ENCODE measurements around the gene RTF2.
A peak's percentile ranks its signal among the peaks of the same experiment; 100 is the strongest.

Gene RTF2, protein sequence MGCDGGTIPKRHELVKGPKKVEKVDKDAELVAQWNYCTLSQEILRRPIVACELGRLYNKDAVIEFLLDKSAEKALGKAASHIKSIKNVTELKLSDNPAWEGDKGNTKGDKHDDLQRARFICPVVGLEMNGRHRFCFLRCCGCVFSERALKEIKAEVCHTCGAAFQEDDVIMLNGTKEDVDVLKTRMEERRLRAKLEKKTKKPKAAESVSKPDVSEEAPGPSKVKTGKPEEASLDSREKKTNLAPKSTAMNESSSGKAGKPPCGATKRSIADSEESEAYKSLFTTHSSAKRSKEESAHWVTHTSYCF

DNA sequence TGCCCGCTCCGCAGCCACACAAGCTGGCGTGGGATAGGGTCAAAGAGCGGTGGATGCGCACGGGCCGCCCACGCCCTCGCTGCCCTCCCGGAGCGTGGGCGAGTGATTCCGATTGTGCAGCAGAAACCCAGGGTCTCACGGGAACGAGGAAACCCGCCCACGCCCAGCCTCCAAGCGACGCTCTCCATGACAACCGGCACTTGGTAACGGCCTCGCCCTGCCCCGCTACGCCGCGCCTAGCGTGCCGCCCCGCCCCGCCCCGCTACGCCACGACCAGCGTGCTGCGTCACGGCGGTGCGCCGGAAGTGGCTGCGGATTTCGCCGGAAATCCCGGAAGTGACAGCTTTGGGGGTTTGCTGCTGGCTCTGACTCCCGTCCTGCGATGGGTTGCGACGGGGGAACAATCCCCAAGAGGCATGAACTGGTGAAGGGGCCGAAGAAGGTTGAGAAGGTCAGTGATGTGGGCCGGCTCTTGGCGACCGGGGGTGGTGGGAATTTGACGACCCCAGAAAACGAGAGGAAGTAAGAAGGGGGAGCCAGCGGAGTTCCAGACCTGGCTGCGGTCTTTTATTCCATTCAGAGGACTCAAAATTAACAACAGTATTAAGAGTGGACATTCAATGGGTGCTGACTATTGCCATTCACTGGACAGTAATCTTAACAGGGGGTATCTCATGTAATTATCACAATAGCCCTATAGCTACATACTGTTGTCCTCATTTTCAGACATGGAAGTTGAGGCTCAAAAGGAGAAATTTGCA is at the start of gene RTF2:
TSS of gene RTF2 (plus strand) at position 312 of the 761 bp plus-strand sequence. CDS start at position 383, 71 bp downstream.
- DNase-seq, result peak; percentile 76

DNA sequence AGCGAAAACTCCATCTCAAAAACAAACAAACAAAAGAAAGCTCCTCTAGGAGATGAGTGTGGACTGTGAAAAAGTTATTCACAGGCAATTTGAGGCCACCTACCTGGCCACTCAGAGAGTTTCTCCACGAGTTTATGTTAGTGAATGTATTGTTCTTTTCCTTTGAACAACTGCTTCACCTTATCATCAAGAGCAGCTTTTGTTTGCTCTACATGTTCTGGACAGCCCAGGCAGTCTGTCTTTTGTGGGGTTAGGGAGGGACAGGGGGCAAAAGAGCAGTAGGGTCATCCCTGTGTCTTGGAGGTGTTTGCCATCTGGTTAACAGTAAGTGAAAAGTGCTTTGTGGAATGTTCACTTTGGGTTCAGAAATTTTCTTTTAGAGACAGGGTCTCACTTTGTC is 48.4 kb upstream of the RTF2 start:
- no peak for DNase-seq

DNA sequence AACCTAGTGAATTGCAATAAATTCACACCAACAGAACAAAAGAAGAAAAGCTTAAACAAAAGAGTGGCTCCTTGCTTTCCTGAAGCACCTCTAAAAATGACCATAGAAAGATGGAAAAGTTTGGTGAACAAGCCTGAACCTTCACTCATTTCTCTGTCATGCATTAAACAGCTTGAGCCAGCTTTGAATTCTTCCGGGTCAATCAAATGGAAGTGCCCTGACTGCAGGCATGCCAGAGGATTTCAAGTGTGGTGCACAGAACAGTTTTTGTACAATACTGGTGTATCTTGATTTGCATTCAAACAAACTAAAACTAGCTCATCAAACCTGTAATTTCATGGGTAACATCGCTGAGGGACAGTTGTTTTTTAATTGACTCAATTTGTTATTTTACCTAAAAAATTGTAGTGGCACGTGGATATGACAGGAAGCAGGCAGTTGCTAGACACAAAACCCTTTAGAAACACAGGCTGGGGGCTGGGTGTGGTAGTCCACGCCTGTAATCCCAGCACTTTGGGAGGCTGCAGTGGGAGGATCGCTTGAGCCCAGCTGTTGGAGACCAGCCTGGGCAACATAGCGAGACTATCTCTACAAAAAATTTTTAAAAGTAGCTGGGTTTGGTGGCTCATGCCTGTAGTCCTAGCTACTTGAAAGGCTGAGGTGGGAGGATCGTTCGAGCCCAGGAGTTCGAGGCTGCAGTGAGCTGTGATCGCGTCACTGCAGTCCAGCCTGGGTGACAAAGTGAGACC is 47.3 kb upstream of the RTF2 start:
- no peak for DNase-seq

DNA sequence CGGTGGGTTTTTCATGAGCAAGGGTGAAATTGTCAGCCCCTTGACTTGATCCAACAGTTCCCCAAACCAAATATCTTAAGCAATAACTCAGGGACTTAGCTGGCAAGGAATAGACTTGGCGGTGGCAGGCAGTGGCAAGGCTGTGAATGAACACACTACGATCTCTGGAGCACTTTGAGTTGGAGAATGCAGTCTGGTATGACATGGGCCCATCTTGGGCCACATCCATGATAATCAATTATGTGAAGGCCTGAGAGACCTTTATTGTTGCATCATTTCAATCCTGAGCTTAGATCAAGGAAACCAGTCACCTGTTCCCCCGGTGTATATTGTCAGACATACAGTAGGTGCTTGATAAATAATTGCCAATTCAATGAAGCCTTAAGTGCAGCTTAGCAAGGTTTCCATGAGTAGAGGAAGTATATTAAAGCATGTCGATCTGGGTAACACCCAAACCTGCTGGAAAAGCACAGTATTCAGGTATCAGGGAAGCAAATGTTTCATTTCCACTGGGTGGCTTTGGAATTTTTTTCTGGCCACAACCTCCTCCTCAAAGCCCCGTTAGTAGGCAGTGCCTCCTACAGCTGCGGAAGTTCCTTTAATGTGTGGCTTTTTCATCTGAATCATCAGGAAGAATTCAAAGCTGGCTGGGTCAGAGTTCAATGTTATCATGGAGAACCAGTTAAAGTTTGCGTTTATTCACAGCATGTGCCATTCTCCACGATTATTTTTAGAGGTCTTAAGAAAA is 46.2 kb upstream of the RTF2 start:
- no peak for DNase-seq

DNA sequence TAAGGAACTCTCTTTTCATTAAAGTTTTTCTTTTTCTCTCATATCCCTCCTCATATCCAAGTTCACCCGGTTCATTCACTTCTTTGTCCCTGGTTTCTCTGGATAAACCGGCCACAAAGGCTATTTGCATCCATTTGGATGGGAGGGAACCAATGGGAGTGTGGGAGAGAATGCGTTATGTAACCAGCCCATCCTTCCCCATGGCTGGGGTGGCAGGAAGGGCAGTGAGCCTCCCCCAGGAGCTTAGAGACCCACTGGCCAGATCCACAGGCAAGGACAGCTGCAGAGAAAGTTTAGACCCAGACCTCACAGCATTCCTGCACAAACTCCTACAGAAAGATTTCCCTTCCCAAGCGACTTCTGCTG is 45.6 kb upstream of the RTF2 start:
- DNase-seq, result no peak

DNA sequence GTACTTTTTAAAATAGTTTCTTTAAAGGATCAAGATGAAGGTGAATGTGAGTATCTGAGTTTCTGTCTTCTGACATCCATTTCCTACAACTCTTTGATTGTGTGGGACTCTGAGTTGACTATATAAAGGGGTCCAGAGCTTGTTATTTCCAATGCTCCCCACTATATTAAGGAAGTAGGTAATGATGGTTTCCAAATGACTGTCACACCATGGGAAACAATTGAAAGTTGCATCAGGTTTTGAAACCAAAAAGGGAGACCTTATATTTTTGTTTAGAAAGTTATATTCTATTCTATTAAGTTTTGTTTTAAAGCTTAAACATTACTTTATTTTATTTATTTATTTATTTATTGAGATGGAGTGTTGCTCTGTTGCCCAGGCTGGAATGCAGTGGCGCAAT is 45.2 kb upstream of the RTF2 start:
- DNase-seq, result no peak

DNA sequence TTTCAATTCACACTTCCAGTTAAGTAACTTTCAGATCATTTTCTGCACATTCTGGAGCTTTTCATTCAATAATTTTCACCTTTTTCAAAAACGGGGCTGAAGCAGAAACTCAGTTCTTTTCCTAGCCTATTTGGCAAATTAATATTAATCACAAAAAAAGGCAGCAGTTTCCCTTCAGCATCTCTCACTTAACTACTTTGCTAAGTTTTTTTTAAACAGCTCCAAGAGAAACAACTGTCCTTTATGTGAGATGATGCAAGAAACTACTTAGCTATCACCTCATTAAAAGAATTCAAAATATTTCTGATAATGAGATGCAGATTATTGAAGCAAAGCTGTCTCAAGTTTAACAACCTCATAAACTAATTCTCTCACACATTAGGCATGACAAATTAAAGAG is 44.5 kb upstream of the RTF2 start:
- no peak for DNase-seq

DNA sequence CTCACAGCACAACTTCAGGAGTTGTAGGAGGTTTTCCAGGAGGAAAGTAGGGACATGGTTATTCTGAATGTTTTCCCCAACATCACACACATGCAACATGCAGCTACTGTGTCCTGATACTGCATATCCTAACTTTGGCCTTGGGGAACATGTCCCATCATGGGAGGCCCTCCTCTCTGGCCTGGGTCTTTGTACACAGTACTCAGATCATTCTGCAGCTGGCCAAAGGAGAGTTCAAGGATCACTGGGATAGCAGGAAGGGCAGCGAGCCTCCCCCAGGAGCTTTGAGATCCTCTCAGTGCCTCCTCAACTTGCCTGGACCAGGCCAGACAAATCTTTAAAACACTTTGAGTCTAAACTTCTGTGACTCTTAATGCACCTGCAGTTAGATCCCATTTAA is 43.5 kb upstream of the RTF2 start:
- DNase-seq, result no peak

DNA sequence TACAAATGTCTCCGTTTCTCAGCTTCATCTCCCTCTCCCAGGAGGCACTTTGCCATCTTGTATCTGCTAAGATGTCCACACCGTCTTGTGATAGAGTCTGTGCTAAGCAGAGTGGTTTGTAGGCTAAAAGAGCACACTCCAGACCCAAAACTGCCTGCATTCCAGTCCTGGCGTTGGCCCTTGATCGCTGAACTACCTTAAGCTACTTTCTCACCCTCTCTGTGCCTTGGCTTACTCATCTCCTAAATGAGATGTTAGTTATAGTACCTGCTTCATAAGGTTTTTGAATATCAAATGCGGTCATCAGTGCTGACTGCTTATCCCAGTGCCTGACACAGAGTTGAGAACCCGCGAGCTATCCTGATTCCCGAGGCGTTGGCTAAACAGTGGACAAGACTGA is 42.4 kb upstream of the RTF2 start:
- DNase-seq, result no peak

DNA sequence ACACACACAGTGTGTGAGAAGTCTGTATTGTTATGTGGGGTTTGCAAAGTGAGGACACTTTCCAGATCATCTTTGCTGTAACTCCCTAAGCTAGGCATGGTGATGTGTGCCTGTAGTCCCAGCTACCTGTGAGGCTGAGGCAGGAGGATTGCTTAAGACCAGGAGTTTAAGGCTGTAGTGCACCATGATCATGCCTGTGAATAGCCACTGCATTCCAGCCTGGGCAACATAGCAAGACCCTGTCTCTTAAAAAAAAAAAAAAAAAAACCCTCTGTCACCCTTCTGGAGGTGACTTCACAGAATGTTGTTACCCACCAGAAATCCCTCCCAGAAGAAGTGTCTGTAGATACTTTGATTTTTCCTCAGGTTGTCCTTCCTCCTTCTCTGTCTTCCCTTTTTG is 41.5 kb upstream of the RTF2 start:
- DNase-seq, result no peak

DNA sequence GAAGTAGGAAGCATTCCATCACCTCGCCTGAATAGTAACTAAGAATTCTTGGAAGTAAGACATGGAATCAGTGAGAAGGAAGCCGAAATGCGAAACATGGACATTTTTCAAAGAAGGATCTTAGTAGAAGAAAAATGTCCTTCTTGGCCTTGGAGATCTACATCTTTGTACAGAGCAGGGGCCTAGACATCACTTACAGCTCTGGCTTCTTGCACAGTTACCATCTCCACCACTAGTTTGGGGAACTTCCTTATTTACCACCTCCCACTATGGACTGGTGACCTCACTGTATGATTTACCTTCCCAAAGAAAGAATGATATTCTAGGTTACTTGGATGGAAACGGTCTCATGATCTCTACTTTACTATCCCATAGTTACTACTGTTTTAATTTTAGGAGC is 40.6 kb upstream of the RTF2 start:
- no peak for DNase-seq

DNA sequence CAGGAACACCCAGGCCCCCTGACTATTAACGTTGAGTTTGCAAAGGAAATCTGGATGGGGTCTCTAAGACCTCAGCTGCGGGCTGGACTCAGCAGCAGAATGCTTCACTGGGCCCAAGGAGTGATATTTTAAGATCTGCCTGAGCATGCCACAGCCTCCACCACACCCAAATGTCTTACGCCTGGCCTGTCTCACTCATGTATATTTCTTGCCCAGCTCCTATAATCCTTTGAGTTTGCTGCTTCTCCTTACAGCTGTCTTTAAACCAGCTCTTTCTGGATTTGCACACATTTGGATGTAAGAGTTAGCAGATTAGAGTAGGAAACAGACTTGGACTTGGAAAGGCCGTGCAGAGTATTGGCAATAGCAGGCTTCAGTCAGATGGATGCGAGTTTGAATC is 40.0 kb upstream of the RTF2 start:
- no peak for DNase-seq

DNA sequence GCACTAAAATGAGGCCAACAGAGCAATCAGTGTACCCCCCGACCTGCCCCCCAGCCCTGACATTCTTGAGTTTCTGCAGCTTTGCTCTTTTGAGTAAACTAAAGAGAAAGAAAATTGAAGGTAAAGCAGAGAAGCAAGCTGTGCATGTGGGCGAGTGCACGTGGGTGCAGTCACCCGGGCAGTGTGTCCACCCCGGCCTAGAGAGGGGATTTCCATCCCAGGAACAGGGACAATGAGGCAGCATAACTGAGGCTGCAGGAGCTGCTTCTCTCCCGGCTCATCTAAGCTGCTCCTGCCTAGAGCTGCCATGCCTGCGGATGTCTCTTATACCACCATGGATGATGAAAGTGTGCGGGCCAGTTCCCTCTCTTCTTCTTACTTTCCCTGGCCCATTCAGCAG is 39.5 kb upstream of the RTF2 start:
- DNase-seq, result no peak

DNA sequence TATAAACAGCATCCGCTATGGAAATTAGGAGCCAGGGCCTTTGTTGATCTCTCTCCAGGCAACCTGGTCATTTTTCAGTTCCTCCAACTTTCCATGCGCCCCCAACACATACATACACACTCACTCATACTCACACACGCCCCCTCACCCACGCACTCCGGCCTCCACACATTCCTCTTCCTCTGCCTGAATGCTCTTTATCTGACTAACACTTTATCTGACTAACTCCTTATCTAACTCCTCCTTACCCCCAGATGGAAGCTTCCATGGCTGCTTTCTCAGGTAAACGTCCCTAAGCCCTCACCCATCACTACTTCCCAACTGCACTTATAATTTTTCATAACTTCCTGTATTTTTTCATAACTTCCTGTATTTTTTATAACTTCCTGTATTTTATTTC is 38.9 kb upstream of the RTF2 start:
- no peak for DNase-seq

DNA sequence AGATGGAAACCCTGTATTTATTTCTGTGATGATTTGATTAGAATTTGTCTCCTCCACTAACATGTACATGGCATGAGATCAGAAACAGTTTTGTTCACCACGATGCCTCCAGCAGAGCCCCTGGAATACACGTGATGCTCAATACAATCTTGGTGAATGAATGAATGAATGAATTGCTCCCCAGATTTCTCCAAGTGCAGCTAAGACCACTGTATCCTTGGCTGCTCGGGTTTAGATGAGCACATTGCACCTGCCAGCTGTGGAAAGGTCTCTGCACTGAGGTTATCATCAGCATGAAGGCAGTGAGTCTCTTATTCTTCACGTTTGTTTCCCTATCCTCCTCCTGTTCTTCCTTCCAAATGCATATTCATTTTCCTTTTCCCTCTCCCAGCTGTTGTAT is 38.5 kb upstream of the RTF2 start:
- no peak for DNase-seq

DNA sequence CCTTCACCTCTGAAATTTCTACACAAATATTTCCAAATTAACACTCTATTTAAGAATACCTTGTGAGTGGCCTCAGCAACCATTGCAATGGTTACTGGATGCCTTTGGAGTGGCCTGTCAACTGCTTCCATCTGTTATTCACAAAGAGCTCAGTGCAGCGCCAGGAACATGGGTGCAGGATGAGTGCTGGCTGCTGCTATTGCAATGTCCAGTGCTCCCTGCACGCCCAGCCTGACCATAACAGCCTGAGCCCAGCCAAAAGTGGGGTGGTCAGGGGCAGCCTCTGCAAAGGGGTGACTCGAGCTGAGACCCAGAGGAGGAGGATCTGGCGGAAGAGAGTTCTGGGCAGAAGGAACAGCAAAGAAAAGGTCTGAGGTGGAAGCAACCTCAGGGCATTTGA is 38.0 kb upstream of the RTF2 start:
- no peak for DNase-seq

DNA sequence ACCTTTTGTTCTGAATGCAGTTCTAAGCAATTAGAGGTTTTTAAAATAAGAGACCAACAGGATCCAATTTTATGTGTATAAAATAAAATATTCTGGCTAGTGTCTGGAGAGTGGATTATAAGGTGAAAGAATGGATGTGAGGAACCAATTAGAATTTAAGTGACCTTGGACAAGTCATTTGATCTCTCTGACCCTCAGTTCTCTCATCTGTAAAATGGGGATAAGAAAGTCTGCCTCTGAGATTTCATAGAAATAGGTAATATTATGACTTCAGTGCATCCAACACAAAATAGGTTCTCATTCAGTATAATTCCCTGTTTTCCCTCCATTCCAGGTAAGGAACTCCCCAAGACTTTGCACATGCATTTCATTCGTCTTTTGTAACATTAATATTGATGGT is 37.5 kb upstream of the RTF2 start:
- no peak for DNase-seq

DNA sequence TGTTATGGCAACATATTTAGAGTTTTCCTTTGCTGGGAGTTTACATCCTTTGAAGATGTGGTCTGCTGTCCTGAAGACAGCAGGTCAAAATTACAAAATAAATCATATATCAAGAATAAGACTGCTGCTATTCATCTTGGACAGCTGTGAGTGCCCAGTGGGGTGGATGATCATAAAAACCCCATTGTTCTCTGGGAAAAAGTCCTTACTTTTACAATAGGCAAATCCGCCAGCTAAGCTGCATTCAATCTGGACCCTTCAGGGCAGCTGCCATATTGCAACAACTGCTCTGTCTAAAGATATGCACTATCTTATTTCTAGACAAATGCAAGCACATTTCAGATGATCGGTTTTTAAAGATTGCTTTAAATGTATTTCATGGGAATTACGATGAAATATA is 37.0 kb upstream of the RTF2 start:
- DNase-seq, result no peak

DNA sequence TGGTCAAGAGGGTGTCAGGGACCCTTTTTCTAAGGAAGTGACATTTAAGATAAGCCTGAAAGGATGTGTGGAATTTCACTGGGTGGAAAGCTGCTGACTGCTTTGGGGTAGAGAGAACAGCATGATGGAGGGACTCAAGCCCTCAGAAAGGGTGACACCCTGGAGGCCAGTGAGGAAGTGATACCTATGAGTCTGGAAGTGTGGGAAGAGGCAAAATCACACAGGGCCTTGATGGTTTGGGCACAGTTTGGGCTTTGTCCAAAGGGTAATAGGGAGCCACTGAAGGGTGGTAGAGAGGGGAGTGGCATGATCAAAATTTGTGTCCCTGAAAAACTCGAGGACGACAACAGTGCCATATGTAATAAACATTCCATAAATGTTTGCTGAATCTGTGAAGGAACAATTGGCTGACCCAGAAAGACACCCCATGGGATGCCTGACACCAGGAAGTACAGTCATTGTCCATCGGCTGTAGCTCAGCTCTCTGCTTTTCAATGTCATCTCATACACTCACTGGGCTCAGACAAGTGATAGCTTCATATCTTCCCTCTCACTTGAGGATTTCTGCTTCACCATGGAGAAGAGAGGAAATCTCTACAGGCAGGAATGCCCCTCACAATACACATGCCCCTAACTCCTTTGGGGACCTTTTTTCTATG is 35.1 kb upstream of the RTF2 start:
- DNase-seq, result no peak

DNA sequence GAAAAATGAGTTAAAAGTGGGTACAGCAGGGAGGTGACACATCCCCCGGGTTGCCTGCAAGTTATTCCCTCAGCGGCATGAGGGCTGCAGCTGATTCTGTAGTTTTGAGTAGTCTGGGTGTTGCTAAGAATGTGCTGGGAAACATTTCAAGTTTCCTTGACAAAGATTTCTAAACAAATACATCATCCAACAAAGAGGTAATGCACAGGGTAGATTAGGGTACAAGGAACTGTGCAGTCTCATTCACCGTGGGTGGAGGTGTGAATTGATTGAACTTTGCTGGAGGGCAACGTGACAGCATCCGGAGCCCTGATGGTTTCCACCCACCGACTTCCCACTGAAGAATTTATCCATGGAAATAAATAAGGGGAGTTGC is 34.6 kb upstream of the RTF2 start:
- no peak for DNase-seq

DNA sequence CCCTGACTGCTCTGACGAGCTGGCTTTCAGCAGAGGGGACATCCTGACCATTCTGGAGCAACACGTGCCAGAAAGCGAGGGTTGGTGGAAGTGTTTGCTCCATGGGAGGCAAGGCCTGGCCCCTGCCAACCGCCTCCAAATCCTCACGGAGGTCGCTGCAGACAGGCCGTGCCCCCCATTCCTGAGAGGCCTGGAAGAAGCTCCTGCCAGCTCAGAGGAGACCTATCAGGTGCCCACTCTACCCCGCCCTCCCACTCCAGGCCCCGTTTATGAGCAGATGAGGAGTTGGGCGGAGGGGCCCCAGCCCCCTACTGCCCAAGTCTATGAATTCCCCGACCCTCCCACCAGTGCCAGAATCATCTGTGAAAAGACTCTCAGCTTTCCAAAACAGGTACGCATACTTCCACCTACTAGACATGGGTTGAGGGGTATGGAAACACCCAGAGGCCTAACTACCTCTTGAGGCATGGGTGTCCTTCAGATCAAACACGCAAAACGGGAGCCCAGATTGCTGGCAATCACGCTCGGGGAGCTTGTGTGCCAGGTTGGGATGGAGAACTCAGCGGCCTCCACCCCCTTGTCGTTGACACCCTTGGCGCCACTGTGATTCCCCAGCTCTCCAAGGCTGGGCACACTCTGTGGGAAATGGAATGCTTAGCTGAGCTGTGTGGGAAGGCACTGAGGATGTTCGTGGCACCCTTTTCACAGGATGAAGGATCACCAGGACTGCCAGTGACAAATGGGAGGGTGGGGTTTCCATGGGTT is 31.0 kb upstream of the RTF2 start:
- DNase-seq, result no peak

DNA sequence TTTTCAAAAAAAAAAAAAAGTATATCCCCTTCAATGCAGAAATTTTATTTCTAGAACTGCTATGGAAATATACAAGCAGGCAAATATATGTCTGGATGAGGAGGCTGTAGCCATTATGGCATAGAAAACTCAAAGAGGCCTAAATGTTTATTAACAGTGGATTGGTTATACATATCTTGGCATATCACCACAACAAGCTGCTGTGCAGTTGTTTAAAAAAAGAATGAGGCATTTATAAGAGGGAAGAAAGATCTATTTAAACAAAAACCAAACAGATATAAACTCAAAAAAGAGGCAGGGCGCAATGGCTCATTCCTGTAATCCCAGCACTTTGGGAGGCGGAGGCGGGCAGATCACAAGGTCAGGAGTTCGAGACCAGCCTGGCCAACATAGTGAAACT is 30.1 kb upstream of the RTF2 start:
- DNase-seq, result no peak

All from NCI-H510A (cell line).